CD14-positive monocyte (primary cell): ENCODE results near the gene PTOV1. TPM values are rescaled to one million over a fixed set of nuclear protein-coding genes. Genes with fewer than 3 reads are reported as not detected.

ENCODE experiments used
- DNase-seq, 3 donors: peaks; one replicate each; pipeline ENCODE4 v3.0.0-alpha.2; 2011 to 2022
- H2AFZ ChIP-seq: 2 replicates; pipeline ENCODE4 v1.6.0; 2012; ENCODE audit warnings: mild to moderate bottlenecking, low read depth, low read length, inconsistent platforms; ENCODE audit not compliant: insufficient read depth, poor library complexity, severe bottlenecking
- H3K27ac ChIP-seq, 2 donors: 1 replicate in 1 of 2; 2 replicates in 1 of 2; pipeline ENCODE4 v1.5.1; 2012 to 2013; ENCODE audit warnings: low read length in 2 of 2, control low read depth in 1 of 2, inconsistent platforms in 1 of 2, low read depth in 1 of 2, mild to moderate bottlenecking in 1 of 2
- H3K27me3 ChIP-seq, 2 donors: one replicate each; pipeline versions ENCODE4 v1.6.0 to v1.6.1; 2011 to 2013; ENCODE audit warnings: low read length in 2 of 2; ENCODE audit not compliant: control insufficient read depth in 2 of 2, insufficient read depth in 2 of 2
- H3K36me3 ChIP-seq, 2 donors: replicated peaks in 1 of 2; 1 replicate in 1 of 2; 2 replicates in 1 of 2; pipeline versions ENCODE4 v1.5.1 to v1.6.1; 2012 to 2013; ENCODE audit warnings: low read length in 2 of 2, control low read depth in 1 of 2, inconsistent platforms in 1 of 2, mild to moderate bottlenecking in 1 of 2; ENCODE audit not compliant: insufficient read depth in 2 of 2, control insufficient read depth in 1 of 2
- H3K4me1 ChIP-seq, 2 donors: 1 replicate in 1 of 2; 2 replicates in 1 of 2; pipeline versions ENCODE4 v1.5.1 to v1.6.1; 2012 to 2013; ENCODE audit warnings: low read length in 2 of 2, control low read depth in 1 of 2, inconsistent platforms in 1 of 2, mild to moderate bottlenecking in 1 of 2, moderate library complexity in 1 of 2; ENCODE audit not compliant: insufficient read depth in 2 of 2, control insufficient read depth in 1 of 2
- H3K4me2 ChIP-seq: replicated peaks from 2 replicates; pipeline ENCODE3; 2012; ENCODE audit warnings: low read length, moderate library complexity, mild to moderate bottlenecking; ENCODE audit not compliant: poor library complexity, severe bottlenecking; ENCODE audit errors: extremely low read depth
- H3K4me3 ChIP-seq, 3 experiments: fragments of 200-600 bp in 1 of 3; sonication (generic) in 1 of 3; replicated peaks in 1 of 3; 1 replicate in 2 of 3; 2 replicates in 1 of 3; pipeline ENCODE4 v1.5.1; 2011 to 2013; ENCODE audit warnings: low read length in 3 of 3, mild to moderate bottlenecking in 3 of 3, control low read depth in 2 of 3, low read depth in 2 of 3, inconsistent platforms in 1 of 3, moderate library complexity in 1 of 3
- H3K79me2 ChIP-seq: 2 replicates; pipeline ENCODE4 v1.6.0; 2012; ENCODE audit warnings: mild to moderate bottlenecking, control low read depth, inconsistent platforms, low read length, moderate library complexity; ENCODE audit not compliant: insufficient read depth
- H3K9ac ChIP-seq: 2 replicates; pipeline ENCODE4 v1.6.0; 2017; ENCODE audit warnings: low read length, mild to moderate bottlenecking; ENCODE audit not compliant: insufficient read depth, poor library complexity, severe bottlenecking
- H3K9me3 ChIP-seq, 2 donors: replicated peaks in 1 of 2; 1 replicate in 1 of 2; 2 replicates in 1 of 2; pipeline versions ENCODE4 v1.5.1 to v1.6.1; 2012 to 2013; ENCODE audit warnings: low read length in 2 of 2, control low read depth in 1 of 2; ENCODE audit not compliant: control insufficient read depth in 1 of 2, insufficient read depth in 1 of 2
- H4K20me1 ChIP-seq: 2 replicates; pipeline ENCODE4 v1.6.0; 2012; ENCODE audit warnings: mild to moderate bottlenecking, low read length, control low read depth, moderate library complexity; ENCODE audit not compliant: insufficient read depth
- H3K27ac Mint-ChIP-seq, 7 donors: one replicate each; pipeline ENCODE4 v1.8.0; 2020; ENCODE audit warnings: mild to moderate bottlenecking in 7 of 7, mixed read lengths in 7 of 7, moderate library complexity in 6 of 7, inconsistent platforms in 2 of 7
- H3K27me3 Mint-ChIP-seq, 3 donors: one replicate each; pipeline ENCODE4 v1.8.0; 2021 to 2022; ENCODE audit warnings: low read depth in 3 of 3, mild to moderate bottlenecking in 3 of 3, mixed read lengths in 3 of 3, moderate library complexity in 3 of 3, inconsistent platforms in 1 of 3
- H3K36me3 Mint-ChIP-seq, 2 donors: one replicate each; pipeline ENCODE4 v1.8.0; 2020; ENCODE audit warnings: mixed read lengths in 2 of 2, inconsistent platforms in 1 of 2, mild to moderate bottlenecking in 1 of 2
- H3K4me1 Mint-ChIP-seq: one replicate; pipeline ENCODE4 v1.8.0; 2020; ENCODE audit warnings: mild to moderate bottlenecking, mixed read lengths
- H3K4me3 Mint-ChIP-seq, 2 donors: one replicate each; pipeline ENCODE4 v1.8.0; 2020; ENCODE audit warnings: mild to moderate bottlenecking in 2 of 2, mixed read lengths in 2 of 2, moderate library complexity in 1 of 2
- H3K9me3 Mint-ChIP-seq, 7 donors: one replicate each; pipeline ENCODE4 v1.8.0; 2020 to 2022; ENCODE audit warnings: mixed read lengths in 7 of 7, mild to moderate bottlenecking in 6 of 7, moderate library complexity in 6 of 7, inconsistent platforms in 2 of 7
- CTCF ChIP-seq: fragments of 200-600 bp; IDR thresholded peaks from one replicate; pipeline ENCODE4 v1.8.0; 2022; ENCODE audit warnings: antibody characterized with exemption, mild to moderate bottlenecking
- WGBS: methylation state at CpG from one replicate; pipeline ENCODE4 v1.1.5; 2013; ENCODE audit warnings: missing lambda C conversion rate; ENCODE audit not compliant: insufficient coverage; 5-methylcytosine and 5-hydroxymethylcytosine counted together
- intact Hi-C, 2 donors: fragments of 100-400 bp; cut with micrococcal nuclease; formaldehyde crosslinking; loops; one replicate each; pipeline versions ENCODE4 v1.15.0 to v1.15.1; 2023
- polyA plus RNA-seq, 3 donors: library from polyadenylated mRNA; depleted of rRNA in 1 of 3; unstranded in 2 of 3; stranded (reverse) in 1 of 3; fragments of 300-500 nt in 2 of 3; fragments of >200 nt in 1 of 3; fragmentation: Illumina TruSeq in 2 of 3; gene quantifications; 1 replicate in 2 of 3; 2 replicates in 1 of 3; pipeline ENCODE4 v1.2.3, GENCODE V29; 2012 to 2021
- small RNA-seq: library from RNA; depleted of rRNA; stranded (forward); fragments of <200 nt; gene quantifications from one replicate; pipeline ENCODE3, GENCODE V24; 2012; ENCODE audit warnings: low read depth; ENCODE audit not compliant: insufficient read length

The PTOV1 gene
- polyA plus RNA-seq, 3 donors, result 18.3 to 67.9 (median 31.2) TPM

GRCh38 chr19:49910179-49910578 is 59.2 kb downstream of the PTOV1 start:
- no peak overlapping the region for H3K4me3 Mint-ChIP-seq
- H3K36me3 ChIP-seq, result peaks cover 54 to 77% of the 10 kb centered on the region in 2 donors

More at GRCh38 chr19:49910179-49910578, 59.2 kb downstream of the PTOV1 start:
- H3K4me2 ChIP-seq, result no peak overlapping the region
- no peaks in the 10 kb centered on the region for H3K9me3 ChIP-seq
- Mint-ChIP-seq H3K36me3 (peaks cover 64 to 78% of the 10 kb centered on the region in 2 donors), H3K4me1 (peaks cover 62% of the 10 kb centered on the region), H3K9me3 (no peaks in the 10 kb centered on the region), H3K27ac (peak overlapping the region in 6 of 7 donors; percentile 38 to 99 (median 97)), H3K27me3 (peaks cover 0 to 5% (median 4%) of the 10 kb centered on the region in 3 donors)
- peaks cover 45 to 58% of the 10 kb centered on the region in 2 donors for H3K4me1 ChIP-seq
- TF ChIP-seq CTCF, result no peak
- H3K27me3 ChIP-seq, result no peaks in the 10 kb centered on the region
- peaks cover 1% of the 10 kb centered on the region for H4K20me1 ChIP-seq
- H3K27ac ChIP-seq, result peak overlapping the region; percentile 94 to 97
- 98% methylated on average over 4 of the region's 5 CpGs for WGBS
- H3K79me2 ChIP-seq, result peaks cover 62% of the 10 kb centered on the region
- no peak overlapping the region for H3K9ac ChIP-seq
- no peak overlapping the region for H3K4me3 ChIP-seq
- intact Hi-C loops, result no loop called here
- no peak for DNase-seq
- no peak overlapping the region for H2AFZ ChIP-seq

Small RNA genes within 50 kb of the gene (small RNA-seq; reads per million reads assigned to genes)
- gene MIR4749, result not detected

Other genes starting within 250 kb of the PTOV1 start
- 10 to 100 TPM; 74.9 to 91.7 (median 80.0) TPM for gene RRAS, start 211.0 kb upstream of the PTOV1 start, polyA plus RNA-seq
- gene SCAF1, start 208.9 kb upstream of the PTOV1 start, polyA plus RNA-seq, result 1 to 10 TPM in 1 of 3 donors, under 1 TPM in 2; 0.39 to 7.5 (median 0.68) TPM
- 100 to 1,000 TPM in 1 of 3 donors, 10 to 100 TPM in 2; 29.8 to 115 (median 41.1) TPM for gene IRF3, start 185.3 kb upstream of the PTOV1 start, polyA plus RNA-seq
- 10 to 100 TPM in 1 of 3 donors, 1 to 10 TPM in 2; 5.7 to 10.3 (median 8.6) TPM for gene BCL2L12, start 185.2 kb upstream of the PTOV1 start, polyA plus RNA-seq
- gene PRMT1, start 173.9 kb upstream of the PTOV1 start, polyA plus RNA-seq, result 10 to 100 TPM; 60.1 to 94.4 (median 74.3) TPM
- gene ADM5, start 161.6 kb upstream of the PTOV1 start, polyA plus RNA-seq, result 1 to 10 TPM in 1 of 3 donors, not detected in 2; 1.2 TPM
- not detected for gene CPT1C, start 160.0 kb upstream of the PTOV1 start, polyA plus RNA-seq
- gene TSKS, start 87.9 kb upstream of the PTOV1 start, polyA plus RNA-seq, result under 1 TPM; 0.37 to 0.81 (median 0.51) TPM
- 100 to 1,000 TPM in 1 of 3 donors, 10 to 100 TPM in 2; 12.1 to 117 (median 15.1) TPM for gene AP2A1, start 84.2 kb upstream of the PTOV1 start, polyA plus RNA-seq
- gene FUZ, start 37.9 kb upstream of the PTOV1 start, polyA plus RNA-seq, result 10 to 100 TPM in 1 of 3 donors, 1 to 10 TPM in 2; 5.3 to 16.7 (median 5.3) TPM
- gene MED25, start 32.9 kb upstream of the PTOV1 start, polyA plus RNA-seq, result 10 to 100 TPM; 13.9 to 52.9 (median 18.5) TPM
- gene PNKP, start 16.4 kb downstream of the PTOV1 start, polyA plus RNA-seq, result 10 to 100 TPM; 23.0 to 88.6 (median 30.2) TPM
- 10 to 100 TPM in 1 of 3 donors, 1 to 10 TPM in 2; 5.4 to 18.2 (median 6.6) TPM for gene AKT1S1, start 26.2 kb downstream of the PTOV1 start, polyA plus RNA-seq
- gene TBC1D17, start 26.5 kb downstream of the PTOV1 start, polyA plus RNA-seq, result 10 to 100 TPM in 1 of 3 donors, 1 to 10 TPM in 2; 3.1 to 48.2 (median 4.5) TPM
- gene IL4I1, start 45.7 kb downstream of the PTOV1 start, polyA plus RNA-seq, result 1 to 10 TPM; 5.6 to 7.6 (median 7.0) TPM
- 10 to 100 TPM in 1 of 3 donors, 1 to 10 TPM in 2; 5.8 to 22.1 (median 6.0) TPM for gene ATF5, start 78.0 kb downstream of the PTOV1 start, polyA plus RNA-seq
- gene NUP62, start 78.3 kb downstream of the PTOV1 start, polyA plus RNA-seq, result 10 to 100 TPM; 32.3 to 62.2 (median 48.6) TPM
- gene SIGLEC11, start 110.0 kb downstream of the PTOV1 start, polyA plus RNA-seq, result 1 to 10 TPM in 1 of 3 donors, under 1 TPM in 2; 0.28 to 2.2 (median 0.67) TPM
- gene VRK3, start 174.2 kb downstream of the PTOV1 start, polyA plus RNA-seq, result 10 to 100 TPM; 42.8 to 47.3 (median 46.8) TPM
- gene ZNF473, start 174.8 kb downstream of the PTOV1 start, polyA plus RNA-seq, result 1 to 10 TPM in 2 of 3 donors, under 1 TPM in 1; 0.73 to 2.3 (median 1.6) TPM